GM18870 (cell line): ENCODE data around the gene TAGLN2.

ENCODE experiments used
- ATAC-seq: cut with Tn5 transposase; IDR thresholded peaks from one replicate; pipeline ENCODE4 v1.9.1; 2021; ENCODE audit warnings: moderate library complexity; ENCODE audit not compliant: unreplicated experiment

The TAGLN2 gene

GRCh38 chr1:159877695-159878444, 47.4 kb downstream of the TAGLN2 start:
- no peak for ATAC-seq

- no peak for ATAC-seq
Observed at GRCh38 chr1:159873530-159874143, 51.7 kb downstream of the TAGLN2 start.

GRCh38 chr1:159872891-159873290, 52.4 kb downstream of the TAGLN2 start:
- no peak for ATAC-seq

DNA sequence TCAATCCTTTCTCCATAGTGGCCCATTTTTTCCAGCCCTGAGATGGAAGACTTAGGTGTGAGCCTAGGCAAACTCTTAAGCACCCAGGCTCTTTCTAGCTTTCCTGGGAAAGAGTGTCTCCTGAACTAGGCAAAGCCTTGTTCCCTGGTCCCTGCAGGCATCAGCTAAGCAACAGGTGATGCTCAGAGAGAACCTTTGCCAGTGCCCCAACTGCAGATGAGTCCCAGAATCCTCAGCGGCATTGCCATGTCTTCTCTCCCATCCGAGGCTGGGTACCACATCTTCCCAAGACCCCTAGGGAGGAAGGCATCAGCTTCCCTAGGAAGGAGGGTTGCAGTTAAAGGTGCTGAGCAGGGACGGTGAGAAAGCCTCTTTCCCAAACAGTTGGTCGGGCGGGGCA, 54.6 kb downstream of the TAGLN2 start:
- no peak for ATAC-seq

DNA sequence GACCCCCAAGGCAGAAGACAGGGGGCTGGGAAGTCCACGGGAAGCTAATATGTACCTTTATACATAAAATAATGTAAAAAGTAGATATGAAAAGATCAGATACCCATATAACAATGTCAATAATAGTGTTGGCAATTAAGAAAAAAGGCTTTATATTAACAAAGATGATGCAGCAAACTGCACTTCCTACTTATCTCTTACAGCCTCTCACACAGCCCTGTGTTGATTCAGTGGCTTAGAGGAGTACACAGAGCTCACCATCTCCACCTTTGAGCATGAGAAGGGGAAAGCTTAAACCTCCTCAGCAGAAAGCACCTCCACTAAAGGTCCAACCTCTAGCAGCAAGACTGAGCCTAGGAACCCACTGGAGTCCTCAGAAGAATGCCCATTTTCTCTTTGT, 55.7 kb downstream of the TAGLN2 start:
- no peak for ATAC-seq

DNA sequence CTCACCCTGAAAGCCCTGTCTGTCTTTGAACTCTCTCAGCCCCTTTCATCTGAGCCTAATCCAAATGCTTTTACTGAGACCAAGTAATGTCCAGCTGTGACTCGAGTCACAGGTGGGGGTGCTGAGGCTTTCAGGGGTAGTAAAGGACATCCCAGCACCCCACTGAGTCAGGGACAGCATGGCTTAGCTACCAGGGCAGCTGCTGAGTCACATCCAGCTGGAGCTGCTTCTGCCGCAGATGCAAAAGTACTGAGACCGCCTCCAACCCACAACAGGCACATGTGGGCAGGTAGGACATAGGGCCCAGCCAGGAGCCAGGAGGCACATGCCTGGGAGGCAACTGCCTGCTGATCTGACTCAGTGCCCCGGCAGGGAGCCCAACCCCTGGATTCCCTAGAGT, 56.1 kb downstream of the TAGLN2 start:
- no peak for ATAC-seq

- no peak for ATAC-seq
Observed at GRCh38 chr1:159868766-159869165, 56.5 kb downstream of the TAGLN2 start.
